Suprapubic skin (tissue), 4 donors: Measurements from ENCODE around the gene PAX6.

ENCODE experiments used
- CTCF ChIP-seq, 2 donors: fragments of 200-600 bp in 1 of 2; fragments of 450-650 bp in 1 of 2; sonication (generic) in 1 of 2; IDR thresholded peaks; one replicate each; pipeline ENCODE4 v1.5.1; 2016 to 2019; ENCODE audit warnings: antibody characterized with exemption in 2 of 2, mild to moderate bottlenecking in 1 of 2, moderate library complexity in 1 of 2
- POLR2A ChIP-seq, 2 donors: fragments of 450-650 bp; IDR thresholded peaks; one replicate each; pipeline ENCODE4 v1.6.1; 2017; ENCODE audit warnings: antibody characterized with exemption in 2 of 2, mild to moderate bottlenecking in 2 of 2, moderate library complexity in 2 of 2
- POLR2AphosphoS5 ChIP-seq, 3 donors: sonication (generic); formaldehyde crosslinking; IDR thresholded peaks; one replicate each; pipeline ENCODE4 v1.6.1; 2017; ENCODE audit warnings: antibody characterized with exemption in 3 of 3

GRCh38 chr11:31845331-31845730, 34.2 kb upstream of the PAX6 start:
- TF ChIP-seq CTCF (IDR thresholded peaks at IDR 0.05) = no peak
- TF ChIP-seq POLR2A (IDR thresholded peaks at IDR 0.05) = no peak
- TF ChIP-seq POLR2AphosphoS5 (IDR thresholded peaks at IDR 0.05) = no peak
